HepG2 (cell line): ENCODE data around the gene CAMKV. TPM values are rescaled to one million over a fixed set of nuclear protein-coding genes. Genes with fewer than 3 reads are reported as not detected.

ENCODE experiments used
- ARNTL ChIP-seq: sonication (generic); formaldehyde crosslinking; IDR thresholded peaks from 2 replicates; pipeline ENCODE4 v1.4.0; 2020; ENCODE audit warnings: mild to moderate bottlenecking, missing genetic modification reagents
- ASH2L ChIP-seq: fragments of 300-600, 200-600 bp; sonication (generic); IDR thresholded peaks from 2 replicates; pipeline ENCODE4 v1.7.0; 2017; ENCODE audit warnings: low read depth, mild to moderate bottlenecking, moderate library complexity, mixed read lengths, low read length; ENCODE audit not compliant: insufficient read length
- FOXP4 ChIP-seq: sonication (generic); formaldehyde crosslinking; IDR thresholded peaks from 2 replicates; pipeline ENCODE4 v1.4.0; 2020; ENCODE audit warnings: missing genetic modification reagents
- GATAD2A ChIP-seq: IDR thresholded peaks from 2 replicates; pipeline ENCODE4 v1.6.1; 2016
- GLI4 ChIP-seq: sonication (generic); formaldehyde crosslinking; IDR thresholded peaks from 2 replicates; pipeline ENCODE4 v1.5.1; 2020; ENCODE audit warnings: missing genetic modification reagents, mild to moderate bottlenecking, moderate library complexity, borderline replicate concordance
- GTF3A ChIP-seq: sonication (generic); formaldehyde crosslinking; conservative IDR thresholded peaks from 2 replicates; pipeline ENCODE4 v1.4.0; 2020; ENCODE audit warnings: mild to moderate bottlenecking, missing genetic modification reagents
- KMT2B ChIP-seq: IDR thresholded peaks from 2 replicates; pipeline ENCODE4 v1.6.1; 2016; ENCODE audit warnings: missing genetic modification reagents, missing compliant biosample characterization
- MEF2D ChIP-seq: sonication (generic); formaldehyde crosslinking; IDR thresholded peaks from 2 replicates; pipeline ENCODE4 v1.5.1; 2020; ENCODE audit warnings: mild to moderate bottlenecking, missing genetic modification reagents
- NFE2L2 ChIP-seq: fragments of 150-350 bp; IDR thresholded peaks from 2 replicates; pipeline ENCODE4 v1.6.1; 2014; ENCODE audit warnings: low read length
- RCOR2 ChIP-seq: IDR thresholded peaks from 2 replicates; pipeline ENCODE4 v1.6.1; 2016; ENCODE audit warnings: missing biosample characterization, missing genetic modification reagents
- RFXANK ChIP-seq: IDR thresholded peaks from 2 replicates; pipeline ENCODE4 v1.6.1; 2016
- RORA ChIP-seq: sonication (generic); formaldehyde crosslinking; IDR thresholded peaks from 2 replicates; pipeline ENCODE4 v1.5.0; 2020; ENCODE audit warnings: mild to moderate bottlenecking, missing genetic modification reagents, moderate library complexity
- SSRP1 ChIP-seq: IDR thresholded peaks from 2 replicates; pipeline ENCODE4 v1.6.1; 2016; ENCODE audit warnings: control low read depth
- ZHX1 ChIP-seq: sonication (generic); formaldehyde crosslinking; IDR thresholded peaks from 2 replicates; pipeline ENCODE4 v1.8.1; 2022; ENCODE audit warnings: low read depth, mild to moderate bottlenecking, missing genetic modification reagents
- ZNF205 ChIP-seq: IDR thresholded peaks from 2 replicates; pipeline ENCODE4 v1.6.1; 2018; ENCODE audit warnings: missing biosample characterization, missing genetic modification reagents
- ZNF30 ChIP-seq: sonication (generic); formaldehyde crosslinking; IDR thresholded peaks from 2 replicates; pipeline ENCODE4 v1.5.0; 2020; ENCODE audit warnings: mild to moderate bottlenecking, missing genetic modification reagents
- ZNF431 ChIP-seq: sonication (generic); formaldehyde crosslinking; IDR thresholded peaks from 2 replicates; pipeline ENCODE4 v1.9.0; 2022; ENCODE audit warnings: missing genetic modification reagents, low read depth, mild to moderate bottlenecking, borderline replicate concordance
- ZNF558 ChIP-seq: sonication (generic); formaldehyde crosslinking; IDR thresholded peaks from 2 replicates; pipeline ENCODE4 v1.9.0; 2022; ENCODE audit warnings: mild to moderate bottlenecking, missing genetic modification reagents, borderline replicate concordance
- ZNF792 ChIP-seq: IDR thresholded peaks from 2 replicates; pipeline ENCODE4 v1.6.1; 2016
- polyA plus RNA-seq, 8 experiments: library from polyadenylated mRNA; depleted of rRNA in 3 of 8; stranded (reverse) in 7 of 8; unstranded in 1 of 8; fragments of >200 nt; fragmentation: Illumina TruSeq in 4 of 8; extraction: Trizol in 4 of 8; gene quantifications; 2 replicates each; pipeline versions ENCODE4 v1.2.1 to v1.2.3, GENCODE V29; 2011 to 2016; ENCODE audit warnings: low read depth in 4 of 8, missing spikeins in 1 of 8, mixed read lengths in 1 of 8; ENCODE audit not compliant: insufficient read depth in 1 of 8
- total RNA-seq, 5 experiments: library from RNA; depleted of rRNA; stranded (reverse); fragments of >200 nt; fragmentation: Illumina TruSeq; extraction: Trizol; gene quantifications; 2 replicates each; pipeline ENCODE4 v1.2.3, GENCODE V29; 2016; ENCODE audit warnings: low read depth in 1 of 5
- TF ChIP-seq, protein P1 (sequence below): IDR thresholded peaks from 2 replicates; pipeline ENCODE4 v1.4.0; 2020; ENCODE audit warnings: mild to moderate bottlenecking, missing genetic modification reagents
- TF ChIP-seq, protein P2 (sequence below): sonication (generic); formaldehyde crosslinking; conservative IDR thresholded peaks from 2 replicates; pipeline ENCODE4 v1.8.0; 2022; ENCODE audit warnings: missing genetic modification reagents

CAMKV gene
- total and polyA plus RNA-seq, 2 of the 13 experiments (the other 11 are each of a cell fraction or from before 2014, with no cell fraction given): 0.13 to 0.15 TPM

- no peak for TF ChIP-seq RFXANK (CRISPR knock-in tag)
- no peak for TF ChIP-seq NFE2L2
- TF ChIP-seq ZNF205: 0 out of 2 replicates have a peak, but pooled peaks have one; percentile 61
- TF ChIP-seq, protein P1, sequence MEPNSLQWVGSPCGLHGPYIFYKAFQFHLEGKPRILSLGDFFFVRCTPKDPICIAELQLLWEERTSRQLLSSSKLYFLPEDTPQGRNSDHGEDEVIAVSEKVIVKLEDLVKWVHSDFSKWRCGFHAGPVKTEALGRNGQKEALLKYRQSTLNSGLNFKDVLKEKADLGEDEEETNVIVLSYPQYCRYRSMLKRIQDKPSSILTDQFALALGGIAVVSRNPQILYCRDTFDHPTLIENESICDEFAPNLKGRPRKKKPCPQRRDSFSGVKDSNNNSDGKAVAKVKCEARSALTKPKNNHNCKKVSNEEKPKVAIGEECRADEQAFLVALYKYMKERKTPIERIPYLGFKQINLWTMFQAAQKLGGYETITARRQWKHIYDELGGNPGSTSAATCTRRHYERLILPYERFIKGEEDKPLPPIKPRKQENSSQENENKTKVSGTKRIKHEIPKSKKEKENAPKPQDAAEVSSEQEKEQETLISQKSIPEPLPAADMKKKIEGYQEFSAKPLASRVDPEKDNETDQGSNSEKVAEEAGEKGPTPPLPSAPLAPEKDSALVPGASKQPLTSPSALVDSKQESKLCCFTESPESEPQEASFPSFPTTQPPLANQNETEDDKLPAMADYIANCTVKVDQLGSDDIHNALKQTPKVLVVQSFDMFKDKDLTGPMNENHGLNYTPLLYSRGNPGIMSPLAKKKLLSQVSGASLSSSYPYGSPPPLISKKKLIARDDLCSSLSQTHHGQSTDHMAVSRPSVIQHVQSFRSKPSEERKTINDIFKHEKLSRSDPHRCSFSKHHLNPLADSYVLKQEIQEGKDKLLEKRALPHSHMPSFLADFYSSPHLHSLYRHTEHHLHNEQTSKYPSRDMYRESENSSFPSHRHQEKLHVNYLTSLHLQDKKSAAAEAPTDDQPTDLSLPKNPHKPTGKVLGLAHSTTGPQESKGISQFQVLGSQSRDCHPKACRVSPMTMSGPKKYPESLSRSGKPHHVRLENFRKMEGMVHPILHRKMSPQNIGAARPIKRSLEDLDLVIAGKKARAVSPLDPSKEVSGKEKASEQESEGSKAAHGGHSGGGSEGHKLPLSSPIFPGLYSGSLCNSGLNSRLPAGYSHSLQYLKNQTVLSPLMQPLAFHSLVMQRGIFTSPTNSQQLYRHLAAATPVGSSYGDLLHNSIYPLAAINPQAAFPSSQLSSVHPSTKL (CRISPR knock-in tag): peak; percentile 63
- TF ChIP-seq FOXP4: peak; percentile 26; the same call in 1 of the 2 replicates
- peak; percentile 24; the same call in 1 of the 2 replicates for TF ChIP-seq RCOR2 (CRISPR knock-in tag)
- 0 out of 2 replicates have a peak, but pooled peaks have one; percentile 35 for TF ChIP-seq KMT2B (CRISPR knock-in tag)
- no peak for TF ChIP-seq ZHX1
- TF ChIP-seq, protein P2, sequence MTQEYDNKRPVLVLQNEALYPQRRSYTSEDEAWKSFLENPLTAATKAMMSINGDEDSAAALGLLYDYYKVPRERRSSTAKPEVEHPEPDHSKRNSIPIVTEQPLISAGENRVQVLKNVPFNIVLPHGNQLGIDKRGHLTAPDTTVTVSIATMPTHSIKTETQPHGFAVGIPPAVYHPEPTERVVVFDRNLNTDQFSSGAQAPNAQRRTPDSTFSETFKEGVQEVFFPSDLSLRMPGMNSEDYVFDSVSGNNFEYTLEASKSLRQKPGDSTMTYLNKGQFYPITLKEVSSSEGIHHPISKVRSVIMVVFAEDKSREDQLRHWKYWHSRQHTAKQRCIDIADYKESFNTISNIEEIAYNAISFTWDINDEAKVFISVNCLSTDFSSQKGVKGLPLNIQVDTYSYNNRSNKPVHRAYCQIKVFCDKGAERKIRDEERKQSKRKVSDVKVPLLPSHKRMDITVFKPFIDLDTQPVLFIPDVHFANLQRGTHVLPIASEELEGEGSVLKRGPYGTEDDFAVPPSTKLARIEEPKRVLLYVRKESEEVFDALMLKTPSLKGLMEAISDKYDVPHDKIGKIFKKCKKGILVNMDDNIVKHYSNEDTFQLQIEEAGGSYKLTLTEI (CRISPR knock-in tag): no peak
- TF ChIP-seq GLI4 (CRISPR knock-in tag): no peak
- TF ChIP-seq SSRP1: no peak
- 0 out of 2 replicates have a peak, but pooled peaks have one; percentile 16 for TF ChIP-seq ZNF792 (CRISPR knock-in tag)
- TF ChIP-seq GATAD2A (CRISPR knock-in tag): peak; percentile 82
- TF ChIP-seq ASH2L: peak; percentile 20
- TF ChIP-seq ZNF431: no peak
- TF ChIP-seq ZNF558 (CRISPR knock-in tag): 0 out of 2 replicates have a peak, but pooled peaks have one; percentile 28
- no peak for TF ChIP-seq GTF3A (CRISPR knock-in tag)
- TF ChIP-seq ZNF30 (CRISPR knock-in tag): no peak
- TF ChIP-seq RORA (CRISPR knock-in tag): no peak
- TF ChIP-seq MEF2D (CRISPR knock-in tag): no peak
- 0 out of 2 replicates have a peak, but pooled peaks have one; percentile 23 for TF ChIP-seq ARNTL (CRISPR knock-in tag)
Observed at GRCh38 chr3:49844464-49845183, 25.1 kb downstream of the CAMKV start (continued).
